ENCODE results near the gene PGR. TPM values are rescaled to one million over a fixed set of nuclear protein-coding genes. Genes with fewer than 3 reads are reported as not detected.

PGR gene
- total and polyA plus RNA-seq, 11 donors: 1.4 to 13.9 (median 10.6) TPM

DNA sequence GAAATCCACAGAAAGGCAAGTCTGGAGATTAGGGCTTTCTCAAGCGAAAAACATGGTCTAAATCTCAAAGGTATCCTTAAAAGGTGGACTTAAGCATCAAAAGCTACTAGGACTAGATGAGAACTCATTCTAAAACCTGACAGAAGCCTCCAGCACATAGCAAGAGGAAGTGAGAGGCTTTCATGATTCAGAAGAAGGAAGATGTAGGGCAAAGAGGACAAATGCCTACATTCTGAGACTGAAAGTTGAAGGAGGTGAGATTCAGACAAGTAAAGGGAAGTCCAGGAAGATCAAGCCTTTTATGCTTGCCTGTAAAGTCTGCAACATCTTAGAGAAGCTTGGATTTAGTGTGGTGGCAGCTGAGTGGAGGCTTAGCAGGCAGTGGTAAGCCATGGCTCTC lies 98.9 kb downstream of the PGR start:
- intact Hi-C loops (cut with DNase I): loop anchor here in 5 of 10 donors (5.0 to 10.0 kb wide), 2 partner anchors 94 to 97 kb away; partner anchors contain the start of gene PGR (in 5 of the 5)
- Histone ChIP-seq H3K4me1 (peaks cover 0 to 30% (median 2%) of the 10 kb centered on the region in 12 donors), H3K9me3 (no peaks in the 10 kb centered on the region), H3K4me3 (no peak overlapping the region), H3K27ac (no peak overlapping the region), H3K27me3 (no peaks in the 10 kb centered on the region), H3K36me3 (no peaks in the 10 kb centered on the region)
- no peak for ATAC-seq
- no peak for DNase-seq
- TF ChIP-seq, protein P1, sequence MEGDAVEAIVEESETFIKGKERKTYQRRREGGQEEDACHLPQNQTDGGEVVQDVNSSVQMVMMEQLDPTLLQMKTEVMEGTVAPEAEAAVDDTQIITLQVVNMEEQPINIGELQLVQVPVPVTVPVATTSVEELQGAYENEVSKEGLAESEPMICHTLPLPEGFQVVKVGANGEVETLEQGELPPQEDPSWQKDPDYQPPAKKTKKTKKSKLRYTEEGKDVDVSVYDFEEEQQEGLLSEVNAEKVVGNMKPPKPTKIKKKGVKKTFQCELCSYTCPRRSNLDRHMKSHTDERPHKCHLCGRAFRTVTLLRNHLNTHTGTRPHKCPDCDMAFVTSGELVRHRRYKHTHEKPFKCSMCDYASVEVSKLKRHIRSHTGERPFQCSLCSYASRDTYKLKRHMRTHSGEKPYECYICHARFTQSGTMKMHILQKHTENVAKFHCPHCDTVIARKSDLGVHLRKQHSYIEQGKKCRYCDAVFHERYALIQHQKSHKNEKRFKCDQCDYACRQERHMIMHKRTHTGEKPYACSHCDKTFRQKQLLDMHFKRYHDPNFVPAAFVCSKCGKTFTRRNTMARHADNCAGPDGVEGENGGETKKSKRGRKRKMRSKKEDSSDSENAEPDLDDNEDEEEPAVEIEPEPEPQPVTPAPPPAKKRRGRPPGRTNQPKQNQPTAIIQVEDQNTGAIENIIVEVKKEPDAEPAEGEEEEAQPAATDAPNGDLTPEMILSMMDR (IDR thresholded peaks at IDR 0.05): no peak
- no peak for TF ChIP-seq POLR2A (IDR thresholded peaks at IDR 0.05)
- 87 to 98% (median 96%) methylated on average over 1 of the region's 1 CpG for WGBS, 4 donors

DNA sequence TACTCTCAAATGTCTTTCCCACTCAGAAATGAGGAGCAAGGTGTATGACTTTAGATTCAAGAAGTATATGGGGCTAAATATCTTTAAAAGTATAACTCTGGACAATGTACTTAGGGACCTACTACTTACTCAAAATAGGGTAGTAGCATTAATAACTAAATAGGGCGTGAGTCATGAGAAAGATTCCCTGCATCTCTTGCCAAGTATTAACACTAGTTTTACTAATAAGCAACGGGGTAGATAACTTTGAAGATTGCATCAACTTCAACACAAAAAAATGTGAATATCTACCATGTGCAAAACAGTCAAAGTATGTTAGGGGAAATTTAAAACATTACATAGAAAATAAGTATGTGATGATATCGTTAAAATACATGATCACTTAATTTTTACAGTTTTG lies 99.6 kb downstream of the PGR start:
- intact Hi-C loops (cut with DNase I): loop anchor here in 5 of 10 donors (5.0 to 10.0 kb wide), 2 partner anchors 95 to 97 kb away; partner anchors contain the start of gene PGR (in 5 of the 5)
- 55 to 77% (median 66%) methylated on average over 3 of the region's 3 CpGs for WGBS, 4 donors
- Histone ChIP-seq H3K4me3 (no peak overlapping the region), H3K36me3 (no peaks in the 10 kb centered on the region), H3K4me1 (peaks cover 0 to 27% (median 2%) of the 10 kb centered on the region in 12 donors), H3K9me3 (no peaks in the 10 kb centered on the region), H3K27ac (no peak overlapping the region), H3K27me3 (no peaks in the 10 kb centered on the region)
- ATAC-seq (no peak), DNase-seq (no peak)
- TF ChIP-seq POLR2A (IDR thresholded peaks at IDR 0.05): no peak
- TF ChIP-seq, protein P1 (IDR thresholded peaks at IDR 0.05): no peak

DNA sequence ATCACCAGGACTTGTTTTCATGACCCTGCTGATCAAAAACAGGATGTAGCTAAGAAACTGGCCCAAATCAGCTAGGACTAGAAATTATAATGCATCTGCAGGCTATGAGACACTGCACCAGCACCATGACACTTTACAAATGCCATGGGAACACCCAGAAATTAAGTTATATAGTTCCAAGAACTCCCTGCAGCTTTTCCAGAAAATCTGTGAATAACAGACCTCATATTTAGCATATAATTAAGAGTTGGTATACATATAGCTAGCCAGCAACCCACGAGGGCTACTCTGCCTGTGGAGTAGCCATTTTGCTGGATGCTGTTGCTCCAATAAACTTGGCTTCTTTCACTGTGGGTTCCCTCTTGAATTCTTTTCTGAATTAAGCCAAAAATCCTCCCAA lies 101.0 kb downstream of the PGR start:
- no peak for TF ChIP-seq POLR2A (IDR thresholded peaks at IDR 0.05)
- TF ChIP-seq, protein P1 (IDR thresholded peaks at IDR 0.05): no peak
- Histone ChIP-seq H3K27ac (no peak overlapping the region), H3K9me3 (no peaks in the 10 kb centered on the region), H3K36me3 (no peaks in the 10 kb centered on the region), H3K4me3 (no peak overlapping the region), H3K27me3 (no peaks in the 10 kb centered on the region), H3K4me1 (peaks cover 0 to 16% (median 0%) of the 10 kb centered on the region in 12 donors)
- no peak for ATAC-seq
- intact Hi-C loops (cut with DNase I): no loop called here
- 61 to 88% (median 73%) methylated on average over 1 of the region's 1 CpG for WGBS, 4 donors
- DNase-seq: no peak

DNA sequence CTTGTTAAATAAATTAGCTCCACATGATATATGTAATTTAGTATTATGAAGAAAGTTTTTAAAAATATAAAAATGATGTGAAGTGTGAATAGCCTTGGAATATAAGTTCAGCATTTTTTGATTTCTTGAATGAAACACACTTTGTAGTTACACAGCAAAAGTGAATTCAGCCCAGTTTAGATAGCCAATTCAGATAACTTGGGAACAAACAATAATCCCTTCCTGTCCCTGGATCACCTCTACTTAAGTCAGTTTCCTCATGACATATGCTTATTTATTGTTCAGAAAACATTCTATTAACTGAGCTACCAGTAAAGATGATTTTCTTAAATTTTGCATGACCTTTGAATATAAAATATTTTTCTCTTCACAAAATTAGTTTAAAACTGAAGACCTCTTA lies 107.4 kb downstream of the PGR start:
- Histone ChIP-seq H3K4me1 (no peaks in the 10 kb centered on the region), H3K4me3 (no peak overlapping the region), H3K27me3 (no peaks in the 10 kb centered on the region), H3K9me3 (no peaks in the 10 kb centered on the region), H3K36me3 (no peaks in the 10 kb centered on the region), H3K27ac (no peak overlapping the region)
- ATAC-seq (no peak), DNase-seq (no peak)
- TF ChIP-seq POLR2A (IDR thresholded peaks at IDR 0.05): no peak
- TF ChIP-seq, protein P1 (IDR thresholded peaks at IDR 0.05): no peak
- intact Hi-C loops (cut with DNase I): no loop called here
